ENCODE measurements around the gene LVRN.
"Not testable (repeated sequence)": the region's sequence is repeated elsewhere in the genome, so short reads cannot be mapped to it uniquely, and the experiment has no call there.

GRCh38 chr5:115930171-115930570 lies 32.1 kb upstream of the LVRN start:
- TF ChIP-seq CTCF (conservative IDR thresholded peaks at IDR 0.05; ENCODE audit: low read depth, low read length); EZH2phosphoT487 (IDR thresholded peaks at IDR 0.05; ENCODE audit: borderline replicate concordance, low read length): not testable (repeated sequence)
